GM23248 (cell line): ENCODE results near the gene HIVEP1. TPM values are rescaled to one million over a fixed set of nuclear protein-coding genes. Genes with fewer than 3 reads are reported as not detected.

Experiments
- DNase-seq: peaks from one replicate; pipeline ENCODE4 v3.0.0-alpha.2; 2015
- H2AFZ ChIP-seq: fragments of 200-600 bp; sonication (generic); 2 replicates; pipeline ENCODE4 v1.6.1; 2016; ENCODE audit warnings: antibody characterized with exemption
- H3F3A ChIP-seq: fragments of 200-600 bp; sonication (generic); 2 replicates; pipeline ENCODE4 v1.6.1; 2016; ENCODE audit warnings: mild to moderate bottlenecking, antibody characterized with exemption, mixed run types; ENCODE audit not compliant: insufficient read depth
- H3K27ac ChIP-seq: fragments of 200-600 bp; sonication (generic); 2 replicates; pipeline ENCODE4 v1.5.1; 2016; ENCODE audit warnings: mild to moderate bottlenecking
- H3K27me3 ChIP-seq: fragments of 200-600 bp; sonication (generic); replicated peaks from 2 replicates; pipeline ENCODE4 v1.6.1; 2016; ENCODE audit warnings: mild to moderate bottlenecking; ENCODE audit not compliant: insufficient read depth
- H3K36me3 ChIP-seq: fragments of 200-600 bp; sonication (generic); 2 replicates; pipeline ENCODE4 v1.6.1; 2016; ENCODE audit warnings: low read depth, mild to moderate bottlenecking
- H3K4me1 ChIP-seq: fragments of 200-600 bp; sonication (generic); 2 replicates; pipeline ENCODE4 v1.6.1; 2016; ENCODE audit warnings: mild to moderate bottlenecking; ENCODE audit not compliant: insufficient read depth
- H3K4me2 ChIP-seq: fragments of 200-600 bp; sonication (generic); one replicate; pipeline ENCODE4 v1.6.1; 2016; ENCODE audit warnings: mild to moderate bottlenecking; ENCODE audit not compliant: unreplicated experiment
- H3K4me3 ChIP-seq: fragments of 200-600 bp; sonication (generic); 2 replicates; pipeline ENCODE4 v1.5.1; 2016; ENCODE audit warnings: mild to moderate bottlenecking
- H3K79me2 ChIP-seq: fragments of 200-600 bp; sonication (generic); 2 replicates; pipeline ENCODE4 v1.6.1; 2016; ENCODE audit warnings: mild to moderate bottlenecking; ENCODE audit not compliant: insufficient read depth
- H3K9ac ChIP-seq: fragments of 200-600 bp; sonication (generic); 2 replicates; pipeline ENCODE4 v1.6.1; 2016; ENCODE audit warnings: mild to moderate bottlenecking
- H3K9me2 ChIP-seq: fragments of 200-600 bp; sonication (generic); 2 replicates; pipeline ENCODE4 v1.6.1; 2016; ENCODE audit warnings: mixed run types, mild to moderate bottlenecking, moderate library complexity; ENCODE audit not compliant: insufficient read depth
- H3K9me3 ChIP-seq: fragments of 200-600 bp; sonication (generic); one replicate; pipeline ENCODE4 v1.6.1; 2017; ENCODE audit warnings: low read depth
- H4K20me1 ChIP-seq: fragments of 200-600 bp; sonication (generic); 2 replicates; pipeline ENCODE4 v1.6.0; 2016; ENCODE audit not compliant: insufficient read depth
- EZH2 ChIP-seq: fragments of 200-600 bp; sonication (generic); IDR thresholded peaks from 2 replicates; pipeline ENCODE4 v1.6.1; 2018; ENCODE audit warnings: antibody characterized with exemption, mild to moderate bottlenecking; ENCODE audit not compliant: insufficient read depth, poor library complexity, severe bottlenecking
- EZH2phosphoT487 ChIP-seq: fragments of 200-600 bp; sonication (generic); IDR thresholded peaks from 2 replicates; pipeline ENCODE4 v1.6.1; 2018; ENCODE audit warnings: antibody characterized with exemption, moderate library complexity, mild to moderate bottlenecking, low read depth; ENCODE audit not compliant: insufficient read depth
- WGBS, 2 experiments: methylation state at CpG; one replicate each; pipeline ENCODE4 v1.1.6; 2015 to 2017; ENCODE audit warnings: low lambda C conversion rate in 2 of 2, low coverage in 1 of 2; ENCODE audit errors: missing lambda C conversion rate in 2 of 2; 5-methylcytosine and 5-hydroxymethylcytosine counted together
- in situ Hi-C: fragments of 300-500 bp; cut with MboI; formaldehyde crosslinking; loops from 2 replicates; pipeline ENCODE4 v1.15.0; 2020
- polyA plus RNA-seq: library from polyadenylated mRNA; unstranded; fragments of >200 nt; fragmentation: Nextera tagmentation; extraction: Ambion mirVana; gene quantifications from 2 replicates; pipeline ENCODE4 v1.2.1, GENCODE V29; 2016
- total RNA-seq: library from RNA; depleted of rRNA; stranded (reverse); fragments of >200 nt; shearing (Covaris generic); gene quantifications from 2 replicates; pipeline ENCODE4 v1.2.3, GENCODE V29; 2014

The HIVEP1 gene
- total and polyA plus RNA-seq, 2 experiments from 2014 or later: 3.3 to 7.1 TPM

- no peak for DNase-seq
- in situ Hi-C loops: no loop called here
- H3K4me3 ChIP-seq: no peak overlapping the region
Observed at GRCh38 chr6:12066297-12066696, 54.2 kb downstream of the HIVEP1 start.

GRCh38 chr6:12068899-12069557, 56.9 kb downstream of the HIVEP1 start:
- no peaks in the 10 kb centered on the region for H3K27me3 ChIP-seq
- H3K36me3 ChIP-seq: no peaks in the 10 kb centered on the region
- no peak overlapping the region for H3K27ac ChIP-seq
- peaks cover 57% of the 10 kb centered on the region for H3K79me2 ChIP-seq
- no peak overlapping the region for H3K4me3 ChIP-seq
- 95 to 96% methylated on average over 6 of the region's 6 CpGs for WGBS, 2 experiments
- TF ChIP-seq EZH2phosphoT487 (no peak), EZH2 (no peak)
- no peak overlapping the region for H3K9ac ChIP-seq
- peaks cover 15% of the 10 kb centered on the region for H3K4me1 ChIP-seq
- in situ Hi-C loops: no loop called here
- no peaks in the 10 kb centered on the region for H3K9me3 ChIP-seq
- H3K9me2 ChIP-seq: no peaks in the 10 kb centered on the region
- no peak overlapping the region for H3K4me2 ChIP-seq
- H4K20me1 ChIP-seq: no peaks in the 10 kb centered on the region
- DNase-seq: no peak
- peaks cover 17% of the 10 kb centered on the region for H3F3A ChIP-seq
- H2AFZ ChIP-seq: no peak overlapping the region

More at GRCh38 chr6:12066297-12066696, 54.2 kb downstream of the HIVEP1 start:
- Histone ChIP-seq H3K27ac (no peak overlapping the region), H3K79me2 (peaks cover 58% of the 10 kb centered on the region), H2AFZ (no peak overlapping the region), H3K27me3 (no peaks in the 10 kb centered on the region), H3K9me2 (no peaks in the 10 kb centered on the region), H3K9me3 (no peaks in the 10 kb centered on the region), H3K4me1 (peaks cover 22% of the 10 kb centered on the region), H3F3A (peaks cover 21% of the 10 kb centered on the region), H3K4me2 (no peak overlapping the region), H3K36me3 (no peaks in the 10 kb centered on the region), H3K9ac (no peak overlapping the region), H4K20me1 (no peaks in the 10 kb centered on the region)
- no peak for TF ChIP-seq EZH2
- TF ChIP-seq EZH2phosphoT487: no peak

GRCh38 chr6:12069891-12070529, 57.9 kb downstream of the HIVEP1 start:
- no peak overlapping the region for H3K4me2 ChIP-seq
- no peak overlapping the region for H2AFZ ChIP-seq
- H3K36me3 ChIP-seq: no peaks in the 10 kb centered on the region
- H3K9me2 ChIP-seq: no peaks in the 10 kb centered on the region
- in situ Hi-C loops: no loop called here
- no peaks in the 10 kb centered on the region for H4K20me1 ChIP-seq
- peaks cover 6% of the 10 kb centered on the region; the same call in 1 of the 2 replicates for H3K4me1 ChIP-seq
- H3K9ac ChIP-seq: no peak overlapping the region
- H3F3A ChIP-seq: peaks cover 8% of the 10 kb centered on the region
- H3K9me3 ChIP-seq: no peaks in the 10 kb centered on the region
- H3K27ac ChIP-seq: no peak overlapping the region
- peak; percentile 26 for DNase-seq
- peaks cover 59% of the 10 kb centered on the region for H3K79me2 ChIP-seq
- TF ChIP-seq EZH2: no peak
- TF ChIP-seq EZH2phosphoT487: no peak
- WGBS, 2 experiments: 93 to 98% methylated on average over 9 of the region's 9 CpGs
- no peak overlapping the region for H3K4me3 ChIP-seq
- no peaks in the 10 kb centered on the region for H3K27me3 ChIP-seq

GRCh38 chr6:12071064-12071615, 59.0 kb downstream of the HIVEP1 start:
- in situ Hi-C loops: no loop called here
- H3K4me1 ChIP-seq: peaks cover 6% of the 10 kb centered on the region; the same call in 1 of the 2 replicates
- H3K27ac ChIP-seq: no peak overlapping the region
- H3K4me2 ChIP-seq: no peak overlapping the region
- H3K27me3 ChIP-seq: no peaks in the 10 kb centered on the region
- WGBS, 2 experiments: 92 to 97% methylated on average over 2 of the region's 2 CpGs
- no peaks in the 10 kb centered on the region for H3K9me3 ChIP-seq
- TF ChIP-seq EZH2 (no peak), EZH2phosphoT487 (no peak)
- no peaks in the 10 kb centered on the region for H3K36me3 ChIP-seq
- no peak for DNase-seq
- no peak overlapping the region for H3K4me3 ChIP-seq
- no peak overlapping the region for H3K9ac ChIP-seq
- H3K9me2 ChIP-seq: no peaks in the 10 kb centered on the region
- H4K20me1 ChIP-seq: no peaks in the 10 kb centered on the region
- peaks cover 59% of the 10 kb centered on the region for H3K79me2 ChIP-seq
- H2AFZ ChIP-seq: no peak overlapping the region
- peaks cover 4% of the 10 kb centered on the region; the same call in 1 of the 2 replicates for H3F3A ChIP-seq
